ENCODE data around the gene SSH2.
"Not testable (repeated sequence)": the region's sequence is repeated elsewhere in the genome, so short reads cannot be mapped to it uniquely, and the experiment has no call there.

The SSH2 gene

DNA sequence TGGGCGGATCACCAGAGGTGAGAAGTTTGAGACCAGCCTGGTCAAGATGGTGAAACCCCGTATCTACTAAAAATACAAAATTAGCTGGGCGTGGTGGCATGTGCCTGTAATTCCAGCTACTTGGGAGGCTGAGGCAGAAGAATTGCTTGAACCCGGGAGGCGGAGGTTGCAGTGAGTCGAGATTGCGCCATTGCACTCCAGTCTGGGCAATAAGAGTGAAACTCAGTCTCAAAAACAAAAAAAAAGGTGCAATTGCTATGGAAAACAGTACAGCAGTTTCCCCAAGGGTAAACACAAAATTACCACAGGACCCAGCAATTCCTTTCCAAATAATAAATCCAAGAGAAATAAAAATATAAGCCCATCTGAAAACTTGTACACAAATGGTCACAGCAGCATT, 278.1 kb downstream of the SSH2 start:
- H3K4me3 Mint-ChIP-seq, ATAC-seq, H3K27ac Mint-ChIP-seq, H3K9me3 Mint-ChIP-seq, DNase-seq, H3K4me1 Mint-ChIP-seq, H3K27me3 Mint-ChIP-seq: not testable (repeated sequence)
- H3K36me3 Mint-ChIP-seq (ENCODE audit: low read depth), result peaks cover 13% of the 10 kb centered on the region

DNA sequence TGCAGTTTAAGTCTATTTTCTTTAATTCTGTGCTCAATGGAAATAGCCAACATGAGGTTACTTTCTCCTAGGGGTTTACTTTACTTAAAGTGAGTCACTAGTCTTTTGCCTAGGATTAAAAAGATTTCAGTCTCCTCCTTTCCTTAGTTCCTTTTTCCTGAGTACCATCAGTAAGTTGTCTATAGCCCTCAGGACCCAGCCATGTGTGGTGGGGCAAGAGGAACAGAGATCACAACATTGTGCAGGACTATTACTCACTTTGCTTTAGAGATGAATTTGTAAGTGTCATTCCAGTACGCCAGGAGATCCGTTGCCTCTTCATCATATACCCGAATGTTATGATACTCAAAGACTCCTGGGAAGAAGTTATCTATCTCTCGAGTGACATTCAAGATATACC, 279.6 kb downstream of the SSH2 start:
- DNase-seq, result no peak
- no peak overlapping the region for H3K4me3 Mint-ChIP-seq
- H3K27ac Mint-ChIP-seq, result peak overlapping the region; percentile 24
- no peak for ATAC-seq
- peaks cover 17% of the 10 kb centered on the region for H3K36me3 Mint-ChIP-seq (ENCODE audit: low read depth)
- H3K9me3 Mint-ChIP-seq, result no peaks in the 10 kb centered on the region
- H3K4me1 Mint-ChIP-seq, result peaks cover 12% of the 10 kb centered on the region
- H3K27me3 Mint-ChIP-seq, result no peaks in the 10 kb centered on the region

DNA sequence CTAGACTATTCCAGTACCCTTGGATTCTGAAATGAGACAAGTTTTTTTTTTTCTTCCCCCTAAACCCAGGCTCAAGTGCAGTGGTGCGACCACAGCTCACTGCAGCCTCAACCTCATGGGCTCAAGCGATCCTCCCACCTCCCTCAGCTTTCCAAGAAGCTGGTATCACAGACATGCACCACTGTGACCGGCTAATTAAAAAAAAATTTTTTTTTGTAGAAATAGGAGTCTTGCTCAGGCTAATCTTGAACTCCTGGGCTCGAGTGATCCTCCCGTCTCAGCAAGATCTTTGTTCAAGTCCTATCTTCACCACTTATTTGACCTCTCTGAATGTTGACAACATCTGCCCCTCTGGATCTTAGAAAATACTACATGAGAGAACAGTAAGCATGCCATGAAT, 280.7 kb downstream of the SSH2 start:
- Mint-ChIP-seq H3K4me3 (no peak overlapping the region), H3K27ac (peak overlapping the region; percentile 19), H3K36me3 (ENCODE audit: low read depth) (peaks cover 25% of the 10 kb centered on the region), H3K9me3 (no peaks in the 10 kb centered on the region), H3K27me3 (no peaks in the 10 kb centered on the region), H3K4me1 (peaks cover 20% of the 10 kb centered on the region)
- ATAC-seq, result no peak
- no peak for DNase-seq

DNA sequence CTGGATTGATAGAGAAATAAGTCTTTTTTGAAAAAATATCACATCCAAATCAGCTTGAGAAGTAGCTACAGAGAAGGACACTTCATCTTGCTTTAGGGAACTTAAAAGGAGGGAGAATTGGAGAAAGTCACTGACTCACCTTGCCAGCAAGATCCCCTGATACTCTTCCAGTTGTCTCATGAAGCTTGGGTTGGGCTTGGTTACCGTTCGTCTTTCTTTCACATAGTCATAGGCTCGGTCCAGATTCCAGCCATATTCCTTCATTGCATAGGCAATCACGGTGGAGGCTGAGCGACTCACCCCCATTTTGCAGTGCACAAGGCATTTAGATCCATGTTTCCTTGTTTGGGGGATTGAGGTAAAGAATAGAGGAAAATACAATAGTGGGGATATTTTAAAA, 282.0 kb downstream of the SSH2 start:
- DNase-seq (no peak), ATAC-seq (no peak)
- Mint-ChIP-seq H3K9me3 (no peaks in the 10 kb centered on the region), H3K36me3 (ENCODE audit: low read depth) (peaks cover 25% of the 10 kb centered on the region), H3K27me3 (no peaks in the 10 kb centered on the region), H3K27ac (no peak overlapping the region), H3K4me1 (peaks cover 21% of the 10 kb centered on the region), H3K4me3 (no peak overlapping the region)

DNA sequence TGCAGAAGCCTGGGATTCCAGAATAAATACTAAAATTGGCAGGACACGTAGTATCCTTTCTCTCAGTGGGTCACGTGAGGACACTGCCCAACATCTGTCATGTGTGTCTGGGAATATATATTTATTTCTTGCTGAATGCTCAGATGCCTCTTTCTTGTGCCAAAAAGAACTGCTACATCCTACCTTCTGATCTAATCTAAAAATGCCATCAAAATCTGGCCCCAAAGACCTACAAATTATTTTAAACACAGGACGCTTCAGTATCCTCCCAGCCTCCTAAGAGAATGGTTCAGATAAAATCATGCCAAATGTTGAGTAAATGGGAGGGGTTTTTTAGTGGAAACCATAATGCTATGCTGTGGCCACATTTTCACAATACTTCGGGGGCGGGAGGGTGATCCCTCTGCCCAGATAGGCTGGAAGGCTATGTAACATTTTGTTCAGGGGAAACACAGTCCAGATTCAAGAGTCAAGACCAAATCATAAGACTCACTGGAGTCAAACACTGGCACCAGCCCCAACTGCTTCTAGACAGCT, 284.4 kb downstream of the SSH2 start:
- H3K27me3 Mint-ChIP-seq, result no peaks in the 10 kb centered on the region
- peaks cover 33% of the 10 kb centered on the region for H3K4me1 Mint-ChIP-seq
- peaks cover 26% of the 10 kb centered on the region for H3K36me3 Mint-ChIP-seq (ENCODE audit: low read depth)
- H3K27ac Mint-ChIP-seq, result peak overlapping the region; percentile 73
- DNase-seq, result peak; percentile 36
- no peak overlapping the region for H3K4me3 Mint-ChIP-seq
- H3K9me3 Mint-ChIP-seq, result no peaks in the 10 kb centered on the region
- ATAC-seq, result peak; percentile 89

DNA sequence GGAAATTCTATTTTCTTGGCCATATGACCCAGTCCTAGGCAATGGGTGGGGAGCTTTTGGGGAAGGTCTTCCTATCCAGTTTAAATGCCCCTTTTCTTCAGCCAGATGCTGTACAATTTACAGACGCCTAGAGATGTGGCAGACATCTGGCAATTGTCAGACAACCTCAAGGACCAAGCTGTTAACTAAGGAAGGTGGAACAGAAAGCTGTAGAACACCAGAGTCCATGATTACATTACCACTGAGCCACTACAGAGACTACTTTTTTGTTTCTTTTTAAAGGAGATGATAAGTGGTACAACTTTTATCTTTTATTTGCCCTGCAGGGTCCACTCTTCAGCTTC, 286.2 kb downstream of the SSH2 start:
- Mint-ChIP-seq H3K4me3 (no peak overlapping the region), H3K36me3 (ENCODE audit: low read depth) (peaks cover 20% of the 10 kb centered on the region), H3K4me1 (peaks cover 51% of the 10 kb centered on the region), H3K27me3 (no peaks in the 10 kb centered on the region), H3K9me3 (no peaks in the 10 kb centered on the region), H3K27ac (no peak overlapping the region)
- DNase-seq, result no peak
- no peak for ATAC-seq

DNA sequence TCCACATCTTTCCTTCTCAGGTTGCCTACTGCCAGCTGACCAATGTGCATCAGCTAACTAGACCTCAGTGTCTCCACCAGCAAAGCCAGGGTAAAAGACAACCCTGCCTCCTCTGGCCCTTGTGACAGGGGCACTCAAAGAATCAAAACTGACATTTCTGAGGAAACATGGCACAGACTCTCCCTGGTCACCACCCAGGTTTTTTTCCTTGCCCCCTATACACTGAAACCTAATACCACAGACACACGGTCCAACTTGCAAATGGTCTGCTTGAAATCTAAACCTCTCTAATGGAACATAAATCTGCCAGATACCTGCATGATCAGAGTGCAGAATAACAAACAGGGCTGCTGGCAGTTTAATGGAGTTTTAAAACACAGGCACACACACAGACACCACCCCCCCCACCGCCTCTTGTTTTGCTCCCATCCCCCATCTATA, 287.8 kb downstream of the SSH2 start:
- H3K36me3 Mint-ChIP-seq (ENCODE audit: low read depth), result peaks cover 15% of the 10 kb centered on the region
- peaks cover 53% of the 10 kb centered on the region for H3K4me1 Mint-ChIP-seq
- ATAC-seq (no peak), DNase-seq (no peak)
- no peaks in the 10 kb centered on the region for H3K27me3 Mint-ChIP-seq
- H3K4me3 Mint-ChIP-seq, result no peak overlapping the region
- H3K9me3 Mint-ChIP-seq, result no peaks in the 10 kb centered on the region
- H3K27ac Mint-ChIP-seq, result peak overlapping the region; percentile 55

DNA sequence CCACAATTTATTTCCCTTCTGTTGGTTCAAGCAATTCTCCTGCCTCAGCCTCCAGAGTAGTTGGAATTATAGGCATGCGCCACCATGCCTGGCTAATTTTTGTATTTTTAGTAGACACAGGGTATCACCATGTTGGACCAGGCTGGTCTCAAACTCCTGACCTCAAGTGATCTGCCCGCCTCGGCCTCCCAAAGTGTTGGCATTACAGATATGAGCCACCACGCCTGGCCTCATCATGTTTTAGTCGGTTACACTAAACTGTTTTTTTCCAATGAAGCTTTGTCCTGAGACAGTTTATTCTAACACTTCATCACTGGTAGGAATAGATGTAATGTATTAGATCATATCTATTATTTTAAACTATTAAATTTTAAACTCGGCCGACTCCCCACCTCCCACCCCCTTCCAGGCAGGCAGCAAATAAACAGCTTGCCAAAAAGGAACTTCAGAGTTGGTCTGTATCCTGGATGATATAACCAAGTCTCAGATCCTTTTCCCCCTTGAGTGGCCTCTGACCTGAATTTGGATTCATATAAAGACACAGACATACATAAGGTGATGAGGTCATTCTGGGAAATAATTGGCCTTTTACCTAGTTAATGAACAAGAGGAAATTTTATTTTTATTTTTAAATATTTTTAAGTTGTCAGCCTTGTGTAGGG, 288.9 kb downstream of the SSH2 start:
- Mint-ChIP-seq H3K27ac (peak overlapping the region; percentile 43), H3K9me3 (no peaks in the 10 kb centered on the region), H3K4me3 (no peak overlapping the region), H3K27me3 (no peaks in the 10 kb centered on the region), H3K36me3 (ENCODE audit: low read depth) (peaks cover 22% of the 10 kb centered on the region), H3K4me1 (peaks cover 51% of the 10 kb centered on the region)
- no peak for ATAC-seq
- DNase-seq, result no peak

DNA sequence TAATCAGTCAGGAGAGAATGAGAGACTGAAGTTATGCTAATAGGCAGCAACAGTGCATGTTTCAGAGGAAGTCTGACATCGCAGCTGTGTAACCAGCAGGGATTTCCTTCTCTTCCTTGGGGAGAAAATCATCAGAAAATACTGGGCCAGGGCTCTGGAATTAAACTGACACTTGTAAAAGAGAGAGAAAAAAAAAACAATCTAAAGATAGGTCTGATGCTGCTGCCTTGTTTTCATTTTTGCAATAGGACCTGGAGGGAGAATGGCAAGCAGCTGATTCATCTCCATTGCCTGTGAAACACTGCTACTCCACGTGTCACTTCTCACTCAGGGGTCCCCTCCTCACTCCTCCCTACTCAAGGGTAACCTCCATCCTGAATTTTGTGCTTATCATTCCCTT, 289.6 kb downstream of the SSH2 start:
- DNase-seq (no peak), ATAC-seq (no peak)
- Mint-ChIP-seq H3K36me3 (ENCODE audit: low read depth) (peaks cover 22% of the 10 kb centered on the region), H3K27me3 (no peaks in the 10 kb centered on the region), H3K4me1 (peaks cover 44% of the 10 kb centered on the region), H3K4me3 (no peak overlapping the region), H3K9me3 (no peaks in the 10 kb centered on the region), H3K27ac (peak overlapping the region; percentile 43)

DNA sequence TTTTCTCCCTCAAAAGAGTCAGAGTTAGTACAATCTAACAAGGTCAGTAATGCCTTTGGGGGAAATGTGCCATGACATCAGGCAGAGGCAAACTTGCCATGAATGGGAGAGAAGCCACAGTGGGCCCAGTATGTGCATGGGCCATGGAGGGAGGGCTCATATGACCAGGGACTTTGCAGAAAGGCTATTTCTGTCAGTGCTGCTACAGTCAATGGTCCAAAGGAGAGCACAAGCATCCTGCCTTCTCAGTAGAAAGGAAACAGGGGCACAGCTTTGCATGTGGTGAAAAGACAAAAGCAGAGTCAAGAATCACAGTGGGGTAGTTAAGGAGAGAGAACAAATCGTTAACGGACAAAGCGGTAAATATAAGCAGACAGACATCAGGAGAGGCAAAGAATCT, 296.1 kb downstream of the SSH2 start:
- no peak overlapping the region for H3K4me3 Mint-ChIP-seq
- peaks cover 20% of the 10 kb centered on the region for H3K4me1 Mint-ChIP-seq
- ATAC-seq (no peak), DNase-seq (no peak)
- no peaks in the 10 kb centered on the region for H3K9me3 Mint-ChIP-seq
- H3K27me3 Mint-ChIP-seq, result no peaks in the 10 kb centered on the region
- H3K27ac Mint-ChIP-seq, result peak overlapping the region; percentile 10
- peaks cover 34% of the 10 kb centered on the region for H3K36me3 Mint-ChIP-seq (ENCODE audit: low read depth)

DNA sequence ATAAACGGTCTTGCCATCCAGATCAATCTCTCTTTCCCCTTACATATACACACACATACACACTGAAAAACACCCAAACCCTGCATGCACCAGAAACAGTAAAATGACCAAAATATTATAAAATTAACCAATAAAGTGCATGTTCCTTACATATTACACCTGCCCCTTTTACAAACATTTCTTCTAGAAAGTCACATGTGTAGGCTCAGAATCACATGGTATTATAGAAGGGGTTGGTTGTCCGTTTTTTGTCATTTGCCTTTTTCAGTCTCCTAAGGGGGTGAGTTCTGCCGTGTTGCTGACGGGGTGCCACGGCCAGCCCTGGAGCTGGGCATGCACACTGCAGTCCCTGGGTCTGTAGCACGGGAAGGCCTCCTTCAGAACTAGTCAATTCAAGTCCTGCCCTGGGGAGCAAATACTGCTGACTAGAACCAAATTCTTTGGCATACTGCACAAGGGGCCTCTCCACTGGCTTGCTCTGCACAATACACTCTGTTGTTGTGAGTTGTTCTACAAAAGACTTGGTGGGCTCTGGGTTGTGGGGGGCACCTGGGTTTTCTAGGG, 299.3 kb downstream of the SSH2 start:
- peak overlapping the region; percentile 44 for H3K27ac Mint-ChIP-seq
- no peak overlapping the region for H3K4me3 Mint-ChIP-seq
- H3K27me3 Mint-ChIP-seq, result no peaks in the 10 kb centered on the region
- peaks cover 38% of the 10 kb centered on the region for H3K4me1 Mint-ChIP-seq
- no peaks in the 10 kb centered on the region for H3K9me3 Mint-ChIP-seq
- peaks cover 24% of the 10 kb centered on the region for H3K36me3 Mint-ChIP-seq (ENCODE audit: low read depth)
- no peak for ATAC-seq
- no peak for DNase-seq

DNA sequence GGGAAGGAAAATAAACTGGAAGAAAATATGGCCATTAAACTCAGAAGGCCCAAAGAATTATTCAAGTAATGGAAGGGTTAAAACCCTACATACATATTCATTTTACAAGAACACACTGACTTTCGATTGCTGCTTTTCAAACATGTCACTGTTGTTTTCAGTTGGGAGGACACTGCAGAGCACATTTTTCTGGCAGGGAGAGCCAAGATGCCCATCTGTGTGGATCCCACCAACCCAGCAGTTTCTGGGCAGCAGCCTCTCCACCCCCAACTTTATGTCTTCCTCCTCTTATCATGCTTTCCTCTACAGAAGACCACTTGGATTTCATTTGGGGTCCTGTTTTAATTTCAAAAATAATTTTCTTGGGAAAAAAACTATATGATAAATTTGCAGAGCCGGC, 300.2 kb downstream of the SSH2 start:
- ATAC-seq (no peak), DNase-seq (no peak)
- Mint-ChIP-seq H3K4me1 (peaks cover 47% of the 10 kb centered on the region), H3K27ac (peak overlapping the region; percentile 66), H3K27me3 (no peaks in the 10 kb centered on the region), H3K9me3 (no peaks in the 10 kb centered on the region), H3K4me3 (no peak overlapping the region), H3K36me3 (ENCODE audit: low read depth) (peaks cover 21% of the 10 kb centered on the region)

DNA sequence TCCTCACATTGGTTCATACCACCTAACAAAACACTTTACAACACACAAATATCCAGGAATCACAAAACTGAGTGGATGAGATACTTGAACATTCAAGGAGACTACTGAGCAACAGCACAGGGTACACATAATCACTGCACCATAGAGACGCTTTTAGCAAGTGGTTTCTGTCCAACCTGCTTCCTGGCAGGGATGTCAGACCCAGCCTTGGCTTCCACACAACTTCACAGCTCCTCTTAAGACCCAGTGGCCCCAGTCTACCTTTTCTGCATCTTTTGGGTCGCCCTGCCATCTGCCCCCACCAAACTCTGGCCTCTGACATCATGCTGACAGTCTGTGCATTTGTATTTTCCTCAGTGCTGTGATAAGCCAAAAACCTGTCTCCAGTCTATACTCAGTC, 301.4 kb downstream of the SSH2 start:
- DNase-seq (no peak), ATAC-seq (no peak)
- Mint-ChIP-seq H3K27me3 (no peaks in the 10 kb centered on the region), H3K9me3 (no peaks in the 10 kb centered on the region), H3K36me3 (ENCODE audit: low read depth) (peaks cover 15% of the 10 kb centered on the region), H3K27ac (peak overlapping the region; percentile 66), H3K4me1 (peaks cover 59% of the 10 kb centered on the region), H3K4me3 (no peak overlapping the region)

DNA sequence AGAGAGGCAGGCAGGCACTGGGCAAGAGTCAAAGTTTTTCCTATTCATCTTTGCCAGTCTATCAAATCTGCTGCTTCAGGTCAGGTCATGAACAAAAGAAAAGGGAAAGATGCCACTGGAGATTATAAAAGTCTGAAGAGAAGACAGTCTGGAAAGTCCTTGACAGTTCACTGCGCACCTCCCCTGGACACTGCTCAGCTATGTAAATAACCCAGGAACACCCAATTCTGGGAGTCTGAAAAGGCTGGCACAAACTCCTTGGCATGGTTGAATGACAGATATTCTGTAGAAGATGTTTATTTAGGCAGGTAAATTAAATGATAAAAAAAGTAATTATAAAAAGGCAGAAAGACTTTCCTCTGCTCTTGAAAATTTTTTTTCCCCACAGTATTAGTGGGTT, 302.1 kb downstream of the SSH2 start:
- Mint-ChIP-seq H3K27me3 (no peaks in the 10 kb centered on the region), H3K4me1 (peaks cover 66% of the 10 kb centered on the region), H3K27ac (peak overlapping the region; percentile 80), H3K4me3 (no peak overlapping the region), H3K9me3 (no peaks in the 10 kb centered on the region), H3K36me3 (ENCODE audit: low read depth) (peaks cover 15% of the 10 kb centered on the region)
- no peak for DNase-seq
- no peak for ATAC-seq

DNA sequence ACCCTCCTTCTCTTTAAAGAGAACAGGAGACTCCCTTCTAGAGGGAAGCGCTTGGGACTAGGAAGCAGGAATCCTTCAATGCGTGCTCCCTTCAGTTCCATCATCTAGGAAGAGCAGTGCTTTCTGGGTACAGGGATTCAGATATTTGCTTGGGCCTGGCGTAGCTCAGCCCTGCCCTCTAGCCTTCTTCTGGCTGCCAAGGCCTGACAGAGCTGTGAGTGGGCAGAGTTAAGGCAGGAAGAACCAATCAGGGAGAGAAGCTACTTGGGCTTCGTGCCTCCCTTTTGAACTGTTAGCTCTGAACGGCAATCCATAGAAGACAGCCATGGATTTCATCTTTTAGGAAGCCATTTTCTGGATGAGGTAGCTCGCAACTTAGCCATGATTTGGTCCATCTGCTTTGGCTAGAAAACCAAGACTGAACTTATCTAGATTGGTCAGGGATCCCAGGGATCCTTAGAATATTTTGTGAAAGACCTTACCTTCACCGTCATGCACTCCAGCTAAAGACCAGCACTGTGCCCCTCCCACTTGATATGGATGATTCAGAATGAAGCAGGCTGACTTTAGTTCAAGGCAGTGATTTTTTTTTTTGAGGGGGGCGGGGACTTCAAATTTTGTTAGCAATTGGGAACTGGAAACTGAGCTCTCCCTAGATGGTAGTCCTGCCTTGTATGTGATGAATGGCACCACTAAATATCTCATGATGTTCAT, 304.8 kb downstream of the SSH2 start:
- Mint-ChIP-seq H3K4me3 (no peak overlapping the region), H3K4me1 (peaks cover 76% of the 10 kb centered on the region), H3K27me3 (no peaks in the 10 kb centered on the region), H3K36me3 (ENCODE audit: low read depth) (peaks cover 3% of the 10 kb centered on the region), H3K27ac (peak overlapping the region; percentile 92), H3K9me3 (no peaks in the 10 kb centered on the region)
- DNase-seq (no peak), ATAC-seq (no peak)
